Left colon (tissue), 2 donors: ENCODE results near the gene APCDD1. TPM values are rescaled to one million over a fixed set of nuclear protein-coding genes. Genes with fewer than 3 reads are reported as not detected.
"Not testable (repeated sequence)": the region's sequence is repeated elsewhere in the genome, so short reads cannot be mapped to it uniquely, and the experiment has no call there.

Experiments
- ATAC-seq: fragments of 200-7000 bp; cut with Tn5 transposase; one replicate; pipeline ENCODE4 v1.9.1; 2020; ENCODE audit warnings: mild to moderate bottlenecking, moderate library complexity
- DNase-seq, 2 donors: peaks; one replicate each; pipeline ENCODE4 v3.0.0-alpha.2; 2020
- intact Hi-C, 2 donors: fragments of 100-400 bp; cut with DNase I in 1 of 2; cut with micrococcal nuclease in 1 of 2; formaldehyde crosslinking; loops; one replicate each; pipeline versions ENCODE4 v1.11.2 to v1.14.0; 2022; cut with DNase I, micrococcal nuclease
- total RNA-seq, 2 donors: library from RNA; stranded (reverse); fragmentation: NEBNext Ultra II Directional; extraction: Animal tissue kit (Norgen Biotek cat#: 25700); gene quantifications; one replicate each; pipeline ENCODE4 v1.2.1, GENCODE V29; 2021
- donor health status: DM: no; HTN: no; CAD: no.
- donor health status: DM: yes; HTN: yes; CAD: no.

Gene APCDD1
- total RNA-seq, 2 donors from 2014 or later = 5.2 to 8.3 TPM

- no peak for DNase-seq
- no peak for ATAC-seq
- intact Hi-C loops = no loop called here
These were observed 3.3 kb downstream of the APCDD1 start for GRCh38 chr18:10457767-10458166.

GRCh38 chr18:10458691-10459090, 4.3 kb downstream of the APCDD1 start:
- DNase-seq = no peak
- ATAC-seq = no peak
- intact Hi-C loops = no loop called here

DNA sequence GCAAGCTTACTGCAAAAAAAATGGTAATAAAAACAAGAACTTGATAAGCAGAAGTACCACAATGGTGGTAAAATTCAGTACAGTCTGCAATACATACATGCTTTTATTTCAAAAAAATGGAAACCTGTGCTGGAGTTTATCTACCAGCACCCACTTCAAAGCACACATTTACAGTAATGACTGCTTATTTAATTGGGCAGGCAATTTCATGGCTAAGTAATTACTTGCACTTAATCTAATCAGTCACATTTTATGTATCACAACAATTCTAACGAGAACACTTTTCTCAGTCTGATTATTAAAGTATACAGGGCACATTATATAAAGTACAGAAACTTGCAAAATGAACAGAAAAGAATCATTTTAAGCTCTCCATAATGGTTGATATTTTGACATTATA, 5.2 kb downstream of the APCDD1 start:
- intact Hi-C loops = no loop called here
- no peak for ATAC-seq
- no peak for DNase-seq

DNA sequence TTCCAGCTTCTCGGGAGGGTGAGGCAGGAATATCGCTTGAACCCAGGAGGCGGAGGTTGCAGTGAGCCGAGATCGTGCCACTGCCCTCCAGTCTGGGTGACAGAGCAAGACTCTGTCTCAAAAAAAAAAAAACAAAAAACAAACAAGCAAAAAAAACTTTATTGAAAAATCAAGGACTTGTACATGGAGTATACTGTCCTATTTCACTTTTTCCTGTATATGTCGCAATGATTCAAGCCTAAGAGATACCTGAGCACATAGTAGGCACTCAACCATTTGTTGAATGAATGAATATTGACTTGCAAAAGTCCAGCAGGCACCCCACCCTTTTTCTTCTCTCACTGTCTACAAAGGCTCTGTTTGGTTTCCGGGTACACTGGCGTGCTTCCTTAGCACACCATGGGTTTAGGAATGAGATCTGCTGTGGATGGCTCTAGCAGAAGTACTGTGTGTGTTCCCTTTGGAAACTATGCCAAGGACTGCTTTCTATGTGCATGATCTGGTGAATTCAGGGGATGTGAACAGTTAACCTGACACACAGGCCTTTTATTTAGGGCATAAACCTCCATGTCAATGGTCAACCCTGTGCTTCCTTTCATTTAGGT, 6.1 kb downstream of the APCDD1 start:
- intact Hi-C loops = no loop called here
- DNase-seq (no peak), ATAC-seq (no peak)

- no peak for DNase-seq
- intact Hi-C loops = no loop called here
- ATAC-seq = no peak
These were observed 7.6 kb downstream of the APCDD1 start for GRCh38 chr18:10461989-10462388.

DNA sequence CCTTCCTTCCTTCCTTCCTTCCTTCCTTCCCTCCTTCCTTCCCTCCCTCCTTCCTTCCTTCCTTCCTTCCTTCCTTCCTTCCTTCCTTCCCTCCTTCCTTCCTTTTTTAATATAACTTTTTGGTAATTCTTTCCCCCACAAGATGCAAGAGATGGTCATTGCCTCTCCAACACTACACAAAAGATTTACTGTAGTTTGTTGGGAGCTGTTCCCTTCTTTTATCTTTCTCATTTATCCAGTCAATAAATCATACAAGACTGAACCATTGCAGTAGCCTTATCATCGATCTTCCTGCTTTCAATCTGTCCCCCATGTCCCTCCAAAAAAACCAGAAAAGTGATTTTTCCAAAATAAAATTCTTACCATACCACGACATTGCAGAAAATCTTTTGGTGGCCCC, 8.2 kb downstream of the APCDD1 start:
- intact Hi-C loops = no loop called here
- DNase-seq (no peak), ATAC-seq (no peak)

- DNase-seq (no peak), ATAC-seq (no peak)
- intact Hi-C loops = no loop called here
These were observed 8.7 kb downstream of the APCDD1 start for GRCh38 chr18:10463096-10463495.

DNA sequence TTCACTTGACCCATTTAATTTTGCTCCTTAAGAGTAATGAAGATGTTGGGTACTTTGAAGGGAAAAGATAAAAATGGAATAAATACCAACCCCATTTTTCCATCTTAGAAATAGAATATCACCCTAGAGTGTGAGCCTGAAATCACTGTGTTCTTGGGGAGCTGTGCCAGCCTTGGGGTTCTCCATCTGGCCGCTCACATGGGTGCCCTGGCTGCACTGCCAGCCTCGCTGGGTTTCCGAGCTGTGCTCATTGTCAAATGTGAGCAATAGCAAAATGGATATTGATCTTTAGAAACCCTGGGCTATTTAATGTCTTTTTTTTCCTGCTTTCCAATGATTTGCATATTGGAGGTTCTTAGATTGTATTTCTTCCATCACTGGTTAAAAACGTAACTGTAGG, 9.3 kb downstream of the APCDD1 start:
- intact Hi-C loops = no loop called here
- ATAC-seq = no peak
- DNase-seq = no peak

DNA sequence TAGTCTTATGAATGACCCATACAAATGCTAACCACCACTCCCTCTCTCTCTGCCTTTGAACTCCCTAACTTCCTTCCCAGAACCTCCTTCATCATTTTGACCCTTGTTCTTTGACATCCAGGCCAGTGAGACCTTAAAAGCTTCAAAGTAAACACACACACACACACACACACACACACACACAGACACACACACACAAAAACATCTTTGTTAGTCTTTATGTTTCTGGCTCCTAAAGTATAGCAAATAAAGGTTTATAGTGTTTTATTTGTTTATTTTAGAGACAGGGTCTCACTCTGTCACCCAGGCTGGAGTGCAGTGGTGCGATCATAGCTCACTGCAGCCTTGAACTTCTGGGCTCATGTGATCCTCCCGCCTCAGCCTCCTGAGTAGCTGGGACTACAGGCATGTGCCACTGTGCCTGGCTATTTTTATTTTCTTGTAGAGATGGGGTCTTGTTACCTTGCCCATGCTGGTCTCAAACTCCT, 9.8 kb downstream of the APCDD1 start:
- DNase-seq, intact Hi-C loops, ATAC-seq: not testable (repeated sequence)

DNA sequence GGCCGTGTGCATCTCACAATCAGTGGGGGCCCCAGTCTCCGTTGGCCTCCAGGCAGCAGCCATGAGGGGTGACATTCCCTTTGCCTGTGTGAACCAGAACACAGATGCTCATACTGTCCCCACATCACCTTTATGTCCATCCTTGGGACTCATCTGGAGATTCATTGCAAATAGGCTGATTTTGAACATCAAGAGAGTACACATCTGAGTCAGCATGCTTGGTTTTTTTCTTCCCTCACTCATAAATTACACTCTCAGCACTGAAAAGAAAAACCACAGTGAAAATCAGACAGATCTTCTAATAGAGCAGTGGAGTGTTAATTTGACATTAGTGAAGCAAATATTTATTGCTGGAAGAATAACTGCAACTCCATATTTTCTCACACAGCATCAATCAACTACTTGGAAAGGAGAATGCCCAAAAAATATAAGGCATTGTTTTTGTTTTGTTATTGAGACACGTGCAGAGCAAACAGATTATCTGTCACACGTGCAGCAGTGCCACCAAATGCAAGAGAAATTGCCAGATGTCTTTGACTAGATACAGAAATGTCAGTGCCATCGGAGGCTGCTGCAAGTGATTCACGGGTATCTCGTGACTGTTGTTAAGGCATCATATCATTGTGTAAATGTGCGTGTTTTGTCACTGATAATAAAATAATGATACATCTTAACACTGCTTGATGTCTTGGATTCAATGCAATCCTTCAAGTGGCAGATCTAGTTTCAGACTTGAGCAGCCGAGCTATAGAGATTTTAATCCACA, 10.9 kb downstream of the APCDD1 start:
- intact Hi-C loops = no loop called here
- DNase-seq (no peak), ATAC-seq (no peak)

DNA sequence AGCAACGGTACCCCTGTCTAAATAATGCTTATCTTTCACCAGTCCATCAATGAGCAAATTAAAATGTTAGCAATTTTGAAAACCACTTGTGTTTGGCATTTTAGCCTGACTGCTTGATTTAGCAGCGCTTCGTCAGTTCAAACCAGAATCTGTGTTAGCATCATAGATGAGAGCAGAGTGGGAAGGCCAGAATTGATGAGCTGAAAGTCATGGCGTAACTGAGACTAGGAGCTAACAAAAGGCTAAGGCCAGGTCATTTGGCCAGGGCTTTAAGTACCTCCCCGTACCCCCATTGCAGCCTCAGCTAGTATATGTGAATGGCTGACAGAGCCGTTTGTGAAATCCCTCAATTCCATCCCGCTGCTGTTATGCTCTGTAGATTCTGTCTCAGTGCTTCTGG, 16.0 kb downstream of the APCDD1 start:
- DNase-seq (no peak), ATAC-seq (no peak)
- intact Hi-C loops = no loop called here

- intact Hi-C loops = no loop called here
- DNase-seq (no peak), ATAC-seq (no peak)
These were observed 17.1 kb downstream of the APCDD1 start for GRCh38 chr18:10471574-10471973.

DNA sequence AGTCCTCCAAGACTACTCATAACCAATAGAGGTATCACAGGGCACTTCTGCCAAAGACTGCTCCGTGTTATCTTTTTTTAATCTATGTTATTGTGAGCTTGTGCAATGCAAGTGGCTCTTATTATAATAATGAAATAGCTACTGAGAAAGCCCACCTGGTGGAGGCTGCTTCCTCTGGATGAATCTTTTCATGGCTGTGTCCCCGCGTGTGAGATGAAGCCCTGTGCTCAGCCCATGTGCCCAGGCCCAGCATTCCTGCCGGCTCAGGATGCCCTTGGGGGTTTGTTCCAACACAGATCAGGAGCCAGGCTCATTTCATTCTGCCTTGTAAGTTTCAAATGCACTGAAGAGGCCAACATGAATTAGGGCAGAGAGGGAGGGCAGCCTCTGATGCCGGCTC, 18.7 kb downstream of the APCDD1 start:
- ATAC-seq = no peak
- intact Hi-C loops = no loop called here
- no peak for DNase-seq

DNA sequence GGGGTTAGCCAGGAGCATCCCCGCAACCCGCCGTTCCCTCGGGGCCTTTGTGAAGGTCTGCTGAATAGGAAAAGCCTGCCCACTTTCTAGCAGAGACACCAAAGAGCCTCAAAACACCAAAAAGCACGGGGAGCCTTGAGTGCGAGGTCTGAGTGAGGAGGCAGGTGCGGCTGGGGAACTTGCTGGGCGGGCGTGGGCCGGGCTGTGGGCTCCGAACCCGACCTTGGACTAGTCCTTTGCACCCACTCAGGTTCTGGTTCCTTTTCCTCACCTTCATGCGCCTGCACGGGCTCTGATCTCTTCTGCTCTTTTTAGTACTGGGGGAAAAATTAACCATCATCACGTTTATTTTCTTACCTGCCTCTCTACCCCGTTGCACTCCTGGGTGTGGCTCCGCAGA, 19.9 kb downstream of the APCDD1 start:
- no peak for DNase-seq
- ATAC-seq = no peak
- intact Hi-C loops = no loop called here

DNA sequence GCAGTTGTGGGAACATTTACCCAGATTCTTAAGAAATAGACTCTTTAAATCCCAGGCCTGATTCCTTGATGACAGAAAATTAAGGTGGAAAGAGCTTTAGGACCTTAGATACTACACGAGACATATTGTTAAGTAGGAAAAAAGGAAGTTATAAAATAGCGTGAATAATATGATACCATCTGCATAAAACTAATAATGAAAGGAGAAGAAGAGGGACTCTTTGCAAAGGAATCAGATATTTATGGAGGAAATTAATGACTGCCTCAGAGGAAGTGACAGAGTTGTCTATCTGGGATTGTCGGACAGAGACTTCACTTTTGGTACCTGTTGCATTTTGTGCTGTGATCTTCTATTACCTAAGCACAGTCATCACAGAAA, 20.8 kb downstream of the APCDD1 start:
- no peak for ATAC-seq
- no peak for DNase-seq
- intact Hi-C loops = no loop called here

GRCh38 chr18:10475654-10476291, 21.3 kb downstream of the APCDD1 start:
- DNase-seq = no peak
- ATAC-seq = no peak
- intact Hi-C loops = no loop called here

GRCh38 chr18:10476338-10476791, 21.9 kb downstream of the APCDD1 start:
- intact Hi-C loops = no loop called here
- no peak for DNase-seq
- ATAC-seq = no peak

GRCh38 chr18:10477121-10477862, 22.9 kb downstream of the APCDD1 start:
- intact Hi-C loops = no loop called here
- ATAC-seq (no peak), DNase-seq (no peak)

- ATAC-seq (no peak), DNase-seq (no peak)
These were observed 23.4 kb downstream of the APCDD1 start for GRCh38 chr18:10477863-10478260.

DNA sequence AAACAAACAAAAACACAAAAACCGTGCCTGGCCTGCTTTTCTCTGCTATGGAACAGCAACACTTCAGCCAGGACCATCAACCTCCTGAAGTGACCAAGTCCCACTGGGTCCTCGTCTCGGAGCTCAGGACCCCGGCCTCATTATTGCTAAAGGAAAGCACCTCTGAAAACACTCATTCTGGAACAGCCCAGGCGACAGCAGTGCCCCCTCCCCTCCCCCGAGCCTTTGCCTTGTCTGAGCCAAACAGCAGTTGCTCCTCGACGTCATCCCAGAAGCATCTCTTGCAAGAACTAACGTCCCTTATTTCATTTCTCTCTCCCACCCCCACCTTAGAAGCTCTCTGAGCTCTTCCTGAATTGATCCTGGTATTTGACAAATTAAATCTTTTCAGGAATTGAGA, 27.4 kb downstream of the APCDD1 start:
- no peak for DNase-seq
- no peak for ATAC-seq
- intact Hi-C loops = no loop called here

More at GRCh38 chr18:10477863-10478260, 23.4 kb downstream of the APCDD1 start:
- intact Hi-C loops = no loop called here
